ENCODE measurements around the gene TBC1D16.

TBC1D16 gene

GRCh38 chr17:79926142-79926604 is 109.5 kb downstream of the TBC1D16 start:
- TF ChIP-seq CTCF (IDR thresholded peaks at IDR 0.05), result no peak

GRCh38 chr17:79925242-79925957 is 110.3 kb downstream of the TBC1D16 start:
- TF ChIP-seq CTCF (IDR thresholded peaks at IDR 0.05), result no peak

GRCh38 chr17:79924639-79924976 is 111.1 kb downstream of the TBC1D16 start:
- no peak; the same call in 1 of the 2 replicates for TF ChIP-seq CTCF (IDR thresholded peaks at IDR 0.05)

GRCh38 chr17:79923974-79924638 is 111.6 kb downstream of the TBC1D16 start:
- TF ChIP-seq CTCF (IDR thresholded peaks at IDR 0.05), result peak; percentile 57

GRCh38 chr17:79922798-79923197 is 112.9 kb downstream of the TBC1D16 start:
- no peak for TF ChIP-seq CTCF (IDR thresholded peaks at IDR 0.05)

GRCh38 chr17:79922116-79922601 is 113.5 kb downstream of the TBC1D16 start:
- no peak for TF ChIP-seq CTCF (IDR thresholded peaks at IDR 0.05)

- TF ChIP-seq CTCF (IDR thresholded peaks at IDR 0.05), result no peak
Measured at GRCh38 chr17:79921411-79922115, 114.1 kb downstream of the TBC1D16 start.
